Upper lobe of right lung (tissue), 1 donor: ENCODE measurements around the gene ABT1. TPM values are rescaled to one million over a fixed set of nuclear protein-coding genes. Genes with fewer than 3 reads are reported as not detected.
A peak's percentile ranks its signal among the peaks of the same experiment; 100 is the strongest.

Experiments used
- ATAC-seq: fragments of 200-7000 bp; cut with Tn5 transposase; one replicate; pipeline ENCODE4 v1.9.1; 2020; ENCODE audit warnings: mild to moderate bottlenecking, moderate library complexity
- DNase-seq: peaks from one replicate; pipeline ENCODE4 v3.0.0-alpha.2; 2020
- H3K27ac ChIP-seq: fragments of 200-600 bp; one replicate; pipeline ENCODE4 v1.8.0; 2022
- H3K27me3 ChIP-seq: fragments of 200-600 bp; one replicate; pipeline ENCODE4 v1.8.0; 2022; ENCODE audit warnings: mild to moderate bottlenecking
- H3K36me3 ChIP-seq: fragments of 200-600 bp; one replicate; pipeline ENCODE4 v1.8.0; 2022
- H3K4me1 ChIP-seq: fragments of 200-600 bp; one replicate; pipeline ENCODE4 v1.8.0; 2022
- H3K4me3 ChIP-seq: fragments of 200-600 bp; one replicate; pipeline ENCODE4 v1.8.0; 2022; ENCODE audit warnings: mild to moderate bottlenecking
- H3K9me3 ChIP-seq: fragments of 200-600 bp; one replicate; pipeline ENCODE4 v1.8.0; 2022
- CTCF ChIP-seq: fragments of 200-600 bp; IDR thresholded peaks from one replicate; pipeline ENCODE4 v1.8.0; 2022; ENCODE audit warnings: antibody characterized with exemption
- intact Hi-C: fragments of 100-400 bp; cut with DNase I; formaldehyde crosslinking; loops from one replicate; pipeline ENCODE4 v1.11.0; 2022
- total RNA-seq: library from RNA; stranded (reverse); fragmentation: NEBNext Ultra II Directional; extraction: Animal tissue kit (Norgen Biotek cat#: 25700); gene quantifications from one replicate; pipeline ENCODE4 v1.2.1, GENCODE V29; 2021
- donor health status: DM: no; HTN: yes; CAD: no; lungs with severe emphysema.

Gene ABT1
- total RNA-seq, 1 donor from 2014 or later: 14.4 TPM

- no peaks in the 10 kb centered on the region for H3K36me3 ChIP-seq
- H3K27ac ChIP-seq: peak overlapping the region; percentile 75
- H3K27me3 ChIP-seq: peaks cover 13% of the 10 kb centered on the region
- H3K4me3 ChIP-seq: peak overlapping the region; percentile 55
- intact Hi-C loops: loop anchor here (10.0 kb wide), 1 partner anchor 237 kb away; no protein-coding TSS in a partner anchor
- no peaks in the 10 kb centered on the region for H3K9me3 ChIP-seq
- no peak for TF ChIP-seq CTCF
- no peak for DNase-seq
- H3K4me1 ChIP-seq: no peaks in the 10 kb centered on the region
- peak; percentile 70 for ATAC-seq
Measured at GRCh38 chr6:26571592-26572296, 25.0 kb upstream of the ABT1 start.

- Histone ChIP-seq H3K27ac (no peak overlapping the region), H3K4me3 (no peak overlapping the region), H3K27me3 (peaks cover 28% of the 10 kb centered on the region), H3K9me3 (no peaks in the 10 kb centered on the region), H3K4me1 (no peaks in the 10 kb centered on the region), H3K36me3 (no peaks in the 10 kb centered on the region)
- intact Hi-C loops: loop anchor here (10.0 kb wide), 1 partner anchor 241 kb away; no protein-coding TSS in a partner anchor
- TF ChIP-seq CTCF: no peak
- DNase-seq: no peak
- no peak for ATAC-seq
Measured at GRCh38 chr6:26575494-26575939, 21.2 kb upstream of the ABT1 start.

- no peaks in the 10 kb centered on the region for H3K36me3 ChIP-seq
- no peak overlapping the region for H3K27ac ChIP-seq
- DNase-seq (no peak), ATAC-seq (no peak)
- TF ChIP-seq CTCF: no peak
- intact Hi-C loops: loop anchor here (10.0 kb wide), 1 partner anchor 242 kb away; no protein-coding TSS in a partner anchor
- H3K4me3 ChIP-seq: peak overlapping the region; percentile 21
- H3K9me3 ChIP-seq: no peaks in the 10 kb centered on the region
- H3K27me3 ChIP-seq: peaks cover 28% of the 10 kb centered on the region
- H3K4me1 ChIP-seq: no peaks in the 10 kb centered on the region
Measured at GRCh38 chr6:26576407-26576843, 20.3 kb upstream of the ABT1 start.

- DNase-seq (peak; percentile 76), ATAC-seq (peak; percentile 79)
- H3K27me3 ChIP-seq: peaks cover 28% of the 10 kb centered on the region
- H3K4me3 ChIP-seq: peak overlapping the region; percentile 21
- no peak for TF ChIP-seq CTCF
- no peaks in the 10 kb centered on the region for H3K4me1 ChIP-seq
- intact Hi-C loops: loop anchor here (10.0 kb wide), 1 partner anchor 242 kb away; no protein-coding TSS in a partner anchor
- no peak overlapping the region for H3K27ac ChIP-seq
- H3K36me3 ChIP-seq: no peaks in the 10 kb centered on the region
- no peaks in the 10 kb centered on the region for H3K9me3 ChIP-seq
Measured at GRCh38 chr6:26576929-26577719, 19.6 kb upstream of the ABT1 start.

DNA sequence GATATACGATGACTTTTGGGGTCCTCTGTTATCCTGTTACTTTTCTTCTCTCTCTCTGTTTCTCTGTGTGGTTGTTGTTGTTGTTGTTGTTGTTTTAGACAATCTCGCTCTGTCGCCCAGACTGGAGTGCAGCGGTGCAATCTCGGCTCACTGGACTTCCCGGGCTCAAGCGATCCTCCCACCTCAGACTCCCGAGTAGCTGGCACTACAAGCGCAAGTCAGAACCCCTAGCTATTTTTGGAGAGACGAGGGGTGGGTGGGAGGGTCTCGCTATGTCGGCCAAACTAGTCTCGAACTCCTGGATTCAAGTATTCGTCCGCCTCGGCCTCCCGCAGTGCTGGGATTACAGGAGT, 19.1 kb upstream of the ABT1 start:
- Histone ChIP-seq H3K9me3 (no peaks in the 10 kb centered on the region), H3K27me3 (peaks cover 30% of the 10 kb centered on the region), H3K27ac (no peak overlapping the region), H3K4me3 (peak overlapping the region; percentile 21), H3K4me1 (no peaks in the 10 kb centered on the region), H3K36me3 (no peaks in the 10 kb centered on the region)
- no peak for TF ChIP-seq CTCF
- ATAC-seq (no peak), DNase-seq (no peak)
- intact Hi-C loops: loop anchor here (10.0 kb wide), 1 partner anchor 243 kb away; no protein-coding TSS in a partner anchor
